ENCODE data around the gene DLG2. TPM values are rescaled to one million over a fixed set of nuclear protein-coding genes. Genes with fewer than 3 reads are reported as not detected.

DLG2 gene
- polyA plus RNA-seq, 3 donors = 0.24 to 0.39 TPM; not detected in 1

GRCh38 chr11:85440273-85440672 lies 186.9 kb downstream of the DLG2 start:
- H3K4me2 ChIP-seq (replicated peaks; ENCODE audit: extremely low read depth, low read length, poor library complexity, severe bottlenecking) = no peak overlapping the region
- no peak overlapping the region for H3K4me3 Mint-ChIP-seq
- no peaks in the 10 kb centered on the region for H3K4me1 ChIP-seq (ENCODE audit: control insufficient read depth in 1 of 2, insufficient read depth in 2 of 2, low read length in 2 of 2)
- H3K27ac ChIP-seq (ENCODE audit: low read depth in 1 of 2, low read length in 2 of 2) = no peak overlapping the region
- H3K9me3 ChIP-seq (replicated peaks in 1 of 2; ENCODE audit: control insufficient read depth in 1 of 2, insufficient read depth in 1 of 2, low read length in 2 of 2) = no peaks in the 10 kb centered on the region
- no peak overlapping the region for H3K27ac Mint-ChIP-seq
- TF ChIP-seq CTCF (IDR thresholded peaks at IDR 0.05) = no peak
- no peaks in the 10 kb centered on the region for H3K4me1 Mint-ChIP-seq
- H3K9ac ChIP-seq (ENCODE audit: insufficient read depth, low read length, poor library complexity, severe bottlenecking) = no peak overlapping the region
- H3K36me3 Mint-ChIP-seq = no peaks in the 10 kb centered on the region
- H3K79me2 ChIP-seq (ENCODE audit: insufficient read depth, low read length) = no peaks in the 10 kb centered on the region
- H3K4me3 ChIP-seq (replicated peaks in 1 of 3; ENCODE audit: low read depth in 2 of 3, low read length in 3 of 3) = no peak overlapping the region
- H3K27me3 ChIP-seq (ENCODE audit: control insufficient read depth in 2 of 2, insufficient read depth in 2 of 2, low read length in 2 of 2) = no peaks in the 10 kb centered on the region
- no peaks in the 10 kb centered on the region for H3K36me3 ChIP-seq (replicated peaks in 1 of 2; ENCODE audit: control insufficient read depth in 1 of 2, insufficient read depth in 2 of 2, low read length in 2 of 2)
- intact Hi-C loops (cut with micrococcal nuclease) = no loop called here
- no CpG with 5 or more reads among the region's 1 CpG for WGBS (ENCODE audit: insufficient coverage)
- DNase-seq = no peak
- H4K20me1 ChIP-seq (ENCODE audit: insufficient read depth, low read length) = no peaks in the 10 kb centered on the region
- peaks cover 0 to 1% (median 0%) of the 10 kb centered on the region in 3 donors for H3K27me3 Mint-ChIP-seq (ENCODE audit: low read depth in 3 of 3)
- no peak overlapping the region for H2AFZ ChIP-seq (ENCODE audit: insufficient read depth, low read depth, low read length, poor library complexity, severe bottlenecking)
- peaks cover under 1 to 30% (median 8%) of the 10 kb centered on the region in 7 donors for H3K9me3 Mint-ChIP-seq

- no peak overlapping the region for H3K9ac ChIP-seq (ENCODE audit: insufficient read depth, low read length, poor library complexity, severe bottlenecking)
- H3K36me3 Mint-ChIP-seq = no peaks in the 10 kb centered on the region
- peaks cover 0 to 1% (median 0%) of the 10 kb centered on the region in 3 donors for H3K27me3 Mint-ChIP-seq (ENCODE audit: low read depth in 3 of 3)
- no peak overlapping the region for H2AFZ ChIP-seq (ENCODE audit: insufficient read depth, low read depth, low read length, poor library complexity, severe bottlenecking)
- no peak overlapping the region for H3K4me2 ChIP-seq (replicated peaks; ENCODE audit: extremely low read depth, low read length, poor library complexity, severe bottlenecking)
- TF ChIP-seq CTCF (IDR thresholded peaks at IDR 0.05) = no peak
- H3K27ac Mint-ChIP-seq = no peak overlapping the region
- no peaks in the 10 kb centered on the region for H3K4me1 ChIP-seq (ENCODE audit: control insufficient read depth in 1 of 2, insufficient read depth in 2 of 2, low read length in 2 of 2)
- no CpG with 5 or more reads among the region's 1 CpG for WGBS (ENCODE audit: insufficient coverage)
- H3K4me3 Mint-ChIP-seq = no peak overlapping the region
- DNase-seq = no peak
- H3K27me3 ChIP-seq (ENCODE audit: control insufficient read depth in 2 of 2, insufficient read depth in 2 of 2, low read length in 2 of 2) = no peaks in the 10 kb centered on the region
- H3K9me3 ChIP-seq (replicated peaks in 1 of 2; ENCODE audit: control insufficient read depth in 1 of 2, insufficient read depth in 1 of 2, low read length in 2 of 2) = no peaks in the 10 kb centered on the region
- no peaks in the 10 kb centered on the region for H3K4me1 Mint-ChIP-seq
- peaks cover 0 to 36% (median 17%) of the 10 kb centered on the region in 7 donors for H3K9me3 Mint-ChIP-seq
- no peaks in the 10 kb centered on the region for H4K20me1 ChIP-seq (ENCODE audit: insufficient read depth, low read length)
- intact Hi-C loops (cut with micrococcal nuclease) = no loop called here
- no peaks in the 10 kb centered on the region for H3K79me2 ChIP-seq (ENCODE audit: insufficient read depth, low read length)
- H3K27ac ChIP-seq (ENCODE audit: low read depth in 1 of 2, low read length in 2 of 2) = no peak overlapping the region
- no peaks in the 10 kb centered on the region for H3K36me3 ChIP-seq (replicated peaks in 1 of 2; ENCODE audit: control insufficient read depth in 1 of 2, insufficient read depth in 2 of 2, low read length in 2 of 2)
- no peak overlapping the region for H3K4me3 ChIP-seq (replicated peaks in 1 of 3; ENCODE audit: low read depth in 2 of 3, low read length in 3 of 3)
Observed at GRCh38 chr11:85438328-85438727, 188.8 kb downstream of the DLG2 start.

Data from CD14-positive monocyte (primary cell).